ENCODE results near the gene DPP3.
"Not testable (repeated sequence)": the region's sequence is repeated elsewhere in the genome, so short reads cannot be mapped to it uniquely, and the experiment has no call there.

The DPP3 gene

GRCh38 chr11:66480117-66480938 lies at the start of gene DPP3:
Gene DPP3, plus strand, starts transcription at chr11:66480434. Its CDS starts 1,767 bp downstream, at chr11:66482201.
- peak; percentile 96 for DNase-seq (ENCODE audit: low read depth)
- no peak for TF ChIP-seq CTCF (IDR thresholded peaks at IDR 0.05; ENCODE audit: low read length, missing control alignments)

GRCh38 chr11:66431287-66431686 lies 48.9 kb upstream of the DPP3 start:
- DNase-seq (ENCODE audit: low read depth); H3K4me3 ChIP-seq (replicated peaks; ENCODE audit: low read depth, low read length): not testable (repeated sequence)

More at GRCh38 chr11:66480117-66480938, at the start of gene DPP3:
- H3K4me3 ChIP-seq (replicated peaks; ENCODE audit: low read depth, low read length), result peak within 1 kb of the TSS; percentile 91

GRCh38 chr11:66431871-66432329 lies 48.3 kb upstream of the DPP3 start:
- H3K4me3 ChIP-seq (replicated peaks; ENCODE audit: low read depth, low read length); DNase-seq (ENCODE audit: low read depth): not testable (repeated sequence)

GRCh38 chr11:66432597-66432996 lies 47.6 kb upstream of the DPP3 start:
- TF ChIP-seq CTCF (IDR thresholded peaks at IDR 0.05; ENCODE audit: low read length, missing control alignments), result no peak
- H3K4me3 ChIP-seq (replicated peaks; ENCODE audit: low read depth, low read length), result no peak overlapping the region
- DNase-seq (ENCODE audit: low read depth), result no peak

GRCh38 chr11:66437979-66438503 lies 42.2 kb upstream of the DPP3 start:
- H3K4me3 ChIP-seq (replicated peaks; ENCODE audit: low read depth, low read length), result peak overlapping the region; percentile 66
- DNase-seq (ENCODE audit: low read depth), result no peak
- no peak for TF ChIP-seq CTCF (IDR thresholded peaks at IDR 0.05; ENCODE audit: low read length, missing control alignments)

GRCh38 chr11:66438504-66439466 lies 41.4 kb upstream of the DPP3 start, which contains the start of gene MRPL11:
Gene MRPL11, minus strand, starts transcription at chr11:66438848. Its CDS starts 94 bp downstream, at chr11:66438754.
- H3K4me3 ChIP-seq (replicated peaks; ENCODE audit: low read depth, low read length), result peak within 1 kb of the TSS; percentile 66
- DNase-seq (ENCODE audit: low read depth), result peak; percentile 94
- peak; percentile 74 for TF ChIP-seq CTCF (IDR thresholded peaks at IDR 0.05; ENCODE audit: low read length, missing control alignments)

- H3K4me3 ChIP-seq (replicated peaks; ENCODE audit: low read depth, low read length); DNase-seq (ENCODE audit: low read depth): not testable (repeated sequence)
Measured at GRCh38 chr11:66440101-66440939, 39.9 kb upstream of the DPP3 start.

- H3K4me3 ChIP-seq (replicated peaks; ENCODE audit: low read depth, low read length), result not testable (repeated sequence)
Measured at GRCh38 chr11:66440940-66441282, 39.3 kb upstream of the DPP3 start.

More at GRCh38 chr11:66440940-66441282, 39.3 kb upstream of the DPP3 start:
- not testable (repeated sequence) for DNase-seq (ENCODE audit: low read depth)
